ENCODE data around the gene NLGN3. TPM values are rescaled to one million over a fixed set of nuclear protein-coding genes. Genes with fewer than 3 reads are reported as not detected.

The NLGN3 gene
- total RNA-seq: 1 to 10 TPM; 2.9 to 3.1 TPM

- DNase-seq: no peak
- Mint-ChIP-seq H3K27ac (no peak within 1 kb of the TSS), H3K4me1 (ENCODE audit: low read depth) (peaks cover 7% of the 10 kb centered on the region), H3K27me3 (ENCODE audit: low read depth) (no peaks in the 10 kb centered on the region), H3K4me3 (peak within 1 kb of the TSS in 1 of 2 donors; percentile 33), H3K9me3 (no peaks in the 10 kb centered on the region), H3K36me3 (ENCODE audit: insufficient read depth in 2 of 2) (no peaks in the 10 kb centered on the region)
- ATAC-seq (replicated peaks in 1 of 2): no peak
These were observed at the start of gene NLGN3 for GRCh38 chrX:71144651-71145050. TSS of gene NLGN3 (plus strand) at chrX:71144841. CDS start at chrX:71147750, 2,909 bp downstream.

- Mint-ChIP-seq H3K27ac (no peak overlapping the region), H3K4me1 (ENCODE audit: low read depth) (peaks cover 32% of the 10 kb centered on the region), H3K9me3 (no peaks in the 10 kb centered on the region), H3K4me3 (peak overlapping the region; percentile 98 to 100), H3K27me3 (ENCODE audit: low read depth) (peaks cover 36% of the 10 kb centered on the region), H3K36me3 (ENCODE audit: insufficient read depth in 2 of 2) (peaks cover 0 to 1% of the 10 kb centered on the region in 2 donors)
- no peak for DNase-seq
- ATAC-seq (replicated peaks in 1 of 2): no peak
These were observed 49.6 kb upstream of the NLGN3 start for GRCh38 chrX:71095033-71095432.

- peaks cover 34% of the 10 kb centered on the region for H3K4me1 Mint-ChIP-seq (ENCODE audit: low read depth)
- H3K9me3 Mint-ChIP-seq: no peaks in the 10 kb centered on the region
- DNase-seq (peak; percentile 84 to 90), ATAC-seq (replicated peaks in 1 of 2) (peak; percentile 84 to 90)
- peaks cover 39% of the 10 kb centered on the region for H3K27me3 Mint-ChIP-seq (ENCODE audit: low read depth)
- H3K36me3 Mint-ChIP-seq (ENCODE audit: insufficient read depth in 2 of 2): peaks cover 0 to 1% of the 10 kb centered on the region in 2 donors
- peak within 1 kb of the TSS; percentile 94 for H3K27ac Mint-ChIP-seq
- peak within 1 kb of the TSS; percentile 98 to 100 for H3K4me3 Mint-ChIP-seq
These were observed 49.1 kb upstream of the NLGN3 start, which contains the start of gene FOXO4 for GRCh38 chrX:71095555-71095980. TSS of gene FOXO4 (plus strand) at chrX:71095851. CDS start at chrX:71096529, 678 bp downstream.

GRCh38 chrX:71095981-71096759, 48.5 kb upstream of the NLGN3 start:
- ATAC-seq (replicated peaks in 1 of 2) (peak; percentile 59), DNase-seq (peak in 1 of 2 donors; percentile 18)
- H3K4me3 Mint-ChIP-seq: peak overlapping the region; percentile 98 to 100
- peaks cover 0 to 1% of the 10 kb centered on the region in 2 donors for H3K36me3 Mint-ChIP-seq (ENCODE audit: insufficient read depth in 2 of 2)
- peaks cover 42% of the 10 kb centered on the region for H3K27me3 Mint-ChIP-seq (ENCODE audit: low read depth)
- H3K27ac Mint-ChIP-seq: peak overlapping the region; percentile 94
- peaks cover 40% of the 10 kb centered on the region for H3K4me1 Mint-ChIP-seq (ENCODE audit: low read depth)
- H3K9me3 Mint-ChIP-seq: no peaks in the 10 kb centered on the region

- no peak overlapping the region for H3K27ac Mint-ChIP-seq
- H3K9me3 Mint-ChIP-seq: no peaks in the 10 kb centered on the region
- H3K4me1 Mint-ChIP-seq (ENCODE audit: low read depth): peaks cover 45% of the 10 kb centered on the region
- ATAC-seq (replicated peaks in 1 of 2) (peak in 1 of 2 donors; percentile 4), DNase-seq (no peak)
- peak overlapping the region; percentile 98 to 100 for H3K4me3 Mint-ChIP-seq
- peaks cover 42% of the 10 kb centered on the region for H3K27me3 Mint-ChIP-seq (ENCODE audit: low read depth)
- peaks cover 0 to 1% of the 10 kb centered on the region in 2 donors for H3K36me3 Mint-ChIP-seq (ENCODE audit: insufficient read depth in 2 of 2)
These were observed 47.9 kb upstream of the NLGN3 start for GRCh38 chrX:71096760-71097032.

GRCh38 chrX:71098302-71098701, 46.3 kb upstream of the NLGN3 start:
- Mint-ChIP-seq H3K4me3 (peak overlapping the region in 1 of 2 donors; percentile 60), H3K9me3 (no peaks in the 10 kb centered on the region), H3K36me3 (ENCODE audit: insufficient read depth in 2 of 2) (peaks cover 0 to 1% of the 10 kb centered on the region in 2 donors), H3K27ac (peak overlapping the region; percentile 32), H3K27me3 (ENCODE audit: low read depth) (peaks cover 40% of the 10 kb centered on the region), H3K4me1 (ENCODE audit: low read depth) (peaks cover 58% of the 10 kb centered on the region)
- peak; percentile 73 to 77 for DNase-seq
- peak; percentile 40 to 47 for ATAC-seq (replicated peaks in 1 of 2)

GRCh38 chrX:71098951-71099506, 45.6 kb upstream of the NLGN3 start:
- H3K36me3 Mint-ChIP-seq (ENCODE audit: insufficient read depth in 2 of 2): peaks cover 0 to 1% of the 10 kb centered on the region in 2 donors
- H3K4me1 Mint-ChIP-seq (ENCODE audit: low read depth): peaks cover 61% of the 10 kb centered on the region
- H3K27me3 Mint-ChIP-seq (ENCODE audit: low read depth): peaks cover 33% of the 10 kb centered on the region
- no peak for ATAC-seq (replicated peaks in 1 of 2)
- H3K27ac Mint-ChIP-seq: no peak overlapping the region
- H3K9me3 Mint-ChIP-seq: no peaks in the 10 kb centered on the region
- DNase-seq: no peak
- no peak overlapping the region for H3K4me3 Mint-ChIP-seq

GRCh38 chrX:71099736-71100135, 44.9 kb upstream of the NLGN3 start:
- no peak for ATAC-seq (replicated peaks in 1 of 2)
- Mint-ChIP-seq H3K4me3 (no peak overlapping the region), H3K36me3 (ENCODE audit: insufficient read depth in 2 of 2) (peaks cover 0 to 3% of the 10 kb centered on the region in 2 donors), H3K9me3 (no peaks in the 10 kb centered on the region), H3K27ac (no peak overlapping the region), H3K4me1 (ENCODE audit: low read depth) (peaks cover 68% of the 10 kb centered on the region), H3K27me3 (ENCODE audit: low read depth) (peaks cover 26% of the 10 kb centered on the region)
- no peak for DNase-seq

- Mint-ChIP-seq H3K36me3 (ENCODE audit: insufficient read depth in 2 of 2) (peaks cover 0 to 6% of the 10 kb centered on the region in 2 donors), H3K9me3 (no peaks in the 10 kb centered on the region), H3K4me1 (ENCODE audit: low read depth) (peaks cover 72% of the 10 kb centered on the region), H3K4me3 (no peak overlapping the region), H3K27me3 (ENCODE audit: low read depth) (peaks cover 22% of the 10 kb centered on the region), H3K27ac (peak overlapping the region; percentile 33)
- DNase-seq: no peak
- peak in 1 of 2 donors; percentile 17 for ATAC-seq (replicated peaks in 1 of 2)
These were observed 43.8 kb upstream of the NLGN3 start for GRCh38 chrX:71100581-71101505.

GRCh38 chrX:71102292-71102691, 42.3 kb upstream of the NLGN3 start:
- ATAC-seq (replicated peaks in 1 of 2): no peak
- H3K9me3 Mint-ChIP-seq: peaks cover 0 to 2% of the 10 kb centered on the region in 2 donors
- no peak for DNase-seq
- peak overlapping the region; percentile 91 for H3K27ac Mint-ChIP-seq
- no peak overlapping the region for H3K4me3 Mint-ChIP-seq
- peaks cover 82% of the 10 kb centered on the region for H3K4me1 Mint-ChIP-seq (ENCODE audit: low read depth)
- H3K27me3 Mint-ChIP-seq (ENCODE audit: low read depth): peaks cover 19% of the 10 kb centered on the region
- peaks cover 7 to 8% of the 10 kb centered on the region in 2 donors for H3K36me3 Mint-ChIP-seq (ENCODE audit: insufficient read depth in 2 of 2)

GRCh38 chrX:71103110-71103983, 41.3 kb upstream of the NLGN3 start:
- peaks cover 88% of the 10 kb centered on the region for H3K4me1 Mint-ChIP-seq (ENCODE audit: low read depth)
- peaks cover 17% of the 10 kb centered on the region for H3K27me3 Mint-ChIP-seq (ENCODE audit: low read depth)
- ATAC-seq (replicated peaks in 1 of 2) (peak; percentile 36 to 38), DNase-seq (peak; percentile 47 to 53)
- peaks cover 8 to 16% of the 10 kb centered on the region in 2 donors for H3K36me3 Mint-ChIP-seq (ENCODE audit: insufficient read depth in 2 of 2)
- H3K9me3 Mint-ChIP-seq: peaks cover 0 to 2% of the 10 kb centered on the region in 2 donors
- H3K4me3 Mint-ChIP-seq: peak overlapping the region; percentile 79 to 81
- H3K27ac Mint-ChIP-seq: peak overlapping the region; percentile 91

GRCh38 chrX:71105628-71106027, 39.0 kb upstream of the NLGN3 start:
- Mint-ChIP-seq H3K9me3 (peaks cover 0 to 2% of the 10 kb centered on the region in 2 donors), H3K27ac (peak overlapping the region; percentile 67), H3K4me1 (ENCODE audit: low read depth) (peaks cover 91% of the 10 kb centered on the region), H3K27me3 (ENCODE audit: low read depth) (peaks cover 9% of the 10 kb centered on the region), H3K4me3 (peak overlapping the region; percentile 63 to 88), H3K36me3 (ENCODE audit: insufficient read depth in 2 of 2) (peaks cover 24 to 34% of the 10 kb centered on the region in 2 donors)
- ATAC-seq (replicated peaks in 1 of 2): no peak
- no peak for DNase-seq
